ENCODE data around the gene PLCL1. TPM values are rescaled to one million over a fixed set of nuclear protein-coding genes. Genes with fewer than 3 reads are reported as not detected.

PLCL1 gene
- total RNA-seq, 1 donor from 2014 or later, result 7.7 TPM

- TF ChIP-seq, protein P1, sequence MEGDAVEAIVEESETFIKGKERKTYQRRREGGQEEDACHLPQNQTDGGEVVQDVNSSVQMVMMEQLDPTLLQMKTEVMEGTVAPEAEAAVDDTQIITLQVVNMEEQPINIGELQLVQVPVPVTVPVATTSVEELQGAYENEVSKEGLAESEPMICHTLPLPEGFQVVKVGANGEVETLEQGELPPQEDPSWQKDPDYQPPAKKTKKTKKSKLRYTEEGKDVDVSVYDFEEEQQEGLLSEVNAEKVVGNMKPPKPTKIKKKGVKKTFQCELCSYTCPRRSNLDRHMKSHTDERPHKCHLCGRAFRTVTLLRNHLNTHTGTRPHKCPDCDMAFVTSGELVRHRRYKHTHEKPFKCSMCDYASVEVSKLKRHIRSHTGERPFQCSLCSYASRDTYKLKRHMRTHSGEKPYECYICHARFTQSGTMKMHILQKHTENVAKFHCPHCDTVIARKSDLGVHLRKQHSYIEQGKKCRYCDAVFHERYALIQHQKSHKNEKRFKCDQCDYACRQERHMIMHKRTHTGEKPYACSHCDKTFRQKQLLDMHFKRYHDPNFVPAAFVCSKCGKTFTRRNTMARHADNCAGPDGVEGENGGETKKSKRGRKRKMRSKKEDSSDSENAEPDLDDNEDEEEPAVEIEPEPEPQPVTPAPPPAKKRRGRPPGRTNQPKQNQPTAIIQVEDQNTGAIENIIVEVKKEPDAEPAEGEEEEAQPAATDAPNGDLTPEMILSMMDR (IDR thresholded peaks at IDR 0.05), result no peak
- H3K9me3 ChIP-seq, result no peaks in the 10 kb centered on the region
- ATAC-seq (no peak), DNase-seq (no peak)
- no peaks in the 10 kb centered on the region for H3K36me3 ChIP-seq
- no peaks in the 10 kb centered on the region for H3K4me1 ChIP-seq
- no peaks in the 10 kb centered on the region for H3K27me3 ChIP-seq
- H3K4me3 ChIP-seq, result no peak overlapping the region
- intact Hi-C loops (cut with DNase I), result no loop called here
- H3K27ac ChIP-seq, result no peak overlapping the region
Measured at GRCh38 chr2:197879812-197880408, 75.5 kb downstream of the PLCL1 start.

- intact Hi-C loops (cut with DNase I), result no loop called here
- TF ChIP-seq, protein P1 (IDR thresholded peaks at IDR 0.05), result no peak
- Histone ChIP-seq H3K4me3 (no peak overlapping the region), H3K4me1 (no peaks in the 10 kb centered on the region), H3K9me3 (no peaks in the 10 kb centered on the region), H3K27me3 (no peaks in the 10 kb centered on the region), H3K36me3 (no peaks in the 10 kb centered on the region), H3K27ac (no peak overlapping the region)
- ATAC-seq, result no peak
- DNase-seq, result no peak
Measured at GRCh38 chr2:197883354-197884032, 79.1 kb downstream of the PLCL1 start.

GRCh38 chr2:197884252-197884651 lies 79.9 kb downstream of the PLCL1 start:
- H3K9me3 ChIP-seq, result no peaks in the 10 kb centered on the region
- DNase-seq, result no peak
- no peaks in the 10 kb centered on the region for H3K4me1 ChIP-seq

DNA sequence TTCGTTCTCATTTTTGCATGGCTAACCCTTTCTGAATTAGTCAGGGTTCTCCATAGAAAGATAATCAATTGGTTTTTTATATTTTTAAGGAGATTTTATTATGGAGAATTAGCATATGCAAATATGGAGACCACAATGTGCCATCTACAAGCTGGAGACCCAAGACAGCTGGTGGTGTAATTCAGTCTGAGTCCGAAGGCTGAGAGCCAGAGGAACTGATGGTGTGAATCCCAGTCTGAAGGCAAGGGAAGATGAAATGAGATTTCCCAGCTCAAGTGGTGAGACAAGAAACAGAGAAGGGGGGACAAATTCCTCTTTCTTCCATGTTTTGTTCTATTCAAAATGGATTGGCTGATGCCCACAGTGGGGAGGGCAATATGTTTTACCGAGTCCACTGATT lies 80.7 kb downstream of the PLCL1 start:
- TF ChIP-seq, protein P1 (IDR thresholded peaks at IDR 0.05), result no peak
- no peak for DNase-seq
- H3K27me3 ChIP-seq, result no peaks in the 10 kb centered on the region
- H3K36me3 ChIP-seq, result no peaks in the 10 kb centered on the region
- intact Hi-C loops (cut with DNase I), result no loop called here
- H3K27ac ChIP-seq, result no peak overlapping the region
- H3K9me3 ChIP-seq, result no peaks in the 10 kb centered on the region
- no peak overlapping the region for H3K4me3 ChIP-seq
- peaks cover 4% of the 10 kb centered on the region for H3K4me1 ChIP-seq
- no peak for ATAC-seq

More at GRCh38 chr2:197884252-197884651, 79.9 kb downstream of the PLCL1 start:
- no peaks in the 10 kb centered on the region for H3K36me3 ChIP-seq
- H3K27ac ChIP-seq, result no peak overlapping the region
- H3K27me3 ChIP-seq, result no peaks in the 10 kb centered on the region
- ATAC-seq, result no peak
- intact Hi-C loops (cut with DNase I), result no loop called here
- no peak overlapping the region for H3K4me3 ChIP-seq
- TF ChIP-seq, protein P1 (IDR thresholded peaks at IDR 0.05), result no peak

DNA sequence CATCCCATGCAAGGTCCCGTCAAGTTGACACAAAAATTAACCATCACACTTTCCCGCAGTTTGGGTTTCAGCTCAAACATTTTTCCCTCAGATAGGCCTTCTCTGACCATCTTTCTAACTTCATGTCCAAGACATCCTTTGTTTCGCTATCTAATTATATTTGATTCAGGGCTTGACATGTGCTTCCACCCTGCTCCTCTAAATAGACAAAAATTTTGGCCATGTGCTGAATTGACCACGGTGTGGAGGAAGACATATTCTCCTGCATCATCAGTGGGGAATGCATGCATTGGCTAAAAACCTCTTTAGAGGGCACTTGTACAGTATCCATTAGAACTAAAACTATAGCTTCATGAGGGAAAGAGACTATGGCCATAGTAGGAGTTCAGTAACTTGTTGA lies 81.2 kb downstream of the PLCL1 start:
- Histone ChIP-seq H3K9me3 (no peaks in the 10 kb centered on the region), H3K27me3 (no peaks in the 10 kb centered on the region), H3K4me3 (no peak overlapping the region), H3K36me3 (no peaks in the 10 kb centered on the region), H3K4me1 (peaks cover 5% of the 10 kb centered on the region), H3K27ac (no peak overlapping the region)
- TF ChIP-seq, protein P1 (IDR thresholded peaks at IDR 0.05), result no peak
- no peak for DNase-seq
- ATAC-seq, result no peak
- intact Hi-C loops (cut with DNase I), result no loop called here

All from upper lobe of right lung (tissue), 1 donor.